Measurements from ENCODE around the gene KIAA1671. TPM values are rescaled to one million over a fixed set of nuclear protein-coding genes. Genes with fewer than 3 reads are reported as not detected.

KIAA1671 gene
- total RNA-seq, 1 experiment from 2014 or later, result 12.8 TPM

GRCh38 chr22:25111579-25112517 lies 159.3 kb downstream of the KIAA1671 start:
- H3K4me1 ChIP-seq (ENCODE audit: insufficient read depth, low read length, poor library complexity, severe bottlenecking), result peaks cover 4% of the 10 kb centered on the region
- TF ChIP-seq CTCF (conservative IDR thresholded peaks at IDR 0.05; ENCODE audit: low read depth, low read length) (no peak), EZH2 (IDR thresholded peaks at IDR 0.05; ENCODE audit: borderline replicate concordance, low read depth, low read length, poor library complexity, severe bottlenecking) (no peak)
- H3K27ac ChIP-seq (ENCODE audit: low read depth, low read length, poor library complexity, severe bottlenecking), result no peak overlapping the region
- peak overlapping the region; percentile 49 for H3K4me3 ChIP-seq (ENCODE audit: low read depth, low read length, poor library complexity, severe bottlenecking)
- POLR2A ChIA-PET (ENCODE audit: low non-redundant PET), result interaction anchor here (0.6 kb wide), 1 partner anchor 637 kb away, joined by 3 read pairs; no protein-coding TSS in a partner anchor
- H3K27me3 ChIP-seq (replicated peaks; ENCODE audit: insufficient read depth, low read depth, low read length, poor library complexity), result no peaks in the 10 kb centered on the region
- no peaks in the 10 kb centered on the region for H3K9me3 ChIP-seq (ENCODE audit: low read depth, low read length, poor library complexity, severe bottlenecking)
- DNase-seq (ENCODE audit: low spot score), result no peak
- no peaks in the 10 kb centered on the region for H3K36me3 ChIP-seq (ENCODE audit: insufficient read depth, low read length, poor library complexity, severe bottlenecking)
- CTCF ChIA-PET, result interaction anchor here (1.0 to 1.2 kb wide), 2 partner anchors 8 to 53 kb away, joined by 5 to 8 read pairs; no protein-coding TSS in a partner anchor
- BruUV-seq (replicated peaks), result no TSS peak
- intact Hi-C loops (cut with micrococcal nuclease; ENCODE audit: unreplicated experiment), result loop anchor here (1.0 kb wide), 1 partner anchor 31 kb away; no protein-coding TSS in a partner anchor

DNA sequence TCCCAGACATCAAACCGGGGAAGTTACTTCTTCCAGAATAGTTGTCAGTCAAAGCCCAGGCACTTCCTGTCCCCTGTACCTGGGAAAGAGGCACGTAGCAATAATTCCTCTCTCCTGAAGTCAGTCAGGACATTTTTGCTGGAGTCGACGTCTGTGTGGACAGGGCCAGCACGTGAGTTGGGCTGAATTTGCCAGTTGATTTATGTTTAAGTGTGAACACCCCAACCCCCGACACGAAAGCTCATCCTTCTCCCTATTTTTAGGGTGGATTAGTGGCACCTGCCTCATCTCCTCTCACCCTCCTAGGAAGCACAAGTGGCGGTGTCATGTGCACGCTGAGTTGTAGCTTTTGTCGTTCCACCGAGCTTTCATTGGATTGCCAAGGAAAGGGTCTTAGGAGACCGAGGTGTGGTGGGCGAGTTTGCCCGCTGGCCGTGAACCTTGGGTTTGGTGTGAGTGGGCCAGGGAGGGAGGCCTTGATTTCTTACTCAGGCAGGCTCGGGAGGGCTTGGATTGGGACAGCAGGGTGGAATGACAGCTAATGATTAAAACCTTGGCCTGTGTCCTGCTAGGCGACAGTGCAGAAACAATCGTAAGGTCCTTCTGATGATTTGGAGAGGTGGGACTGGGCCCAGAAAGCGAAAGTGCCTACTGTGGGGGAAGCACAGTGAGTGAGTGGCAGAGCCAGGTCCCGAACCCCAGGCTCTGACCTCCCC lies 160.2 kb downstream of the KIAA1671 start:
- H3K27ac ChIP-seq (ENCODE audit: low read depth, low read length, poor library complexity, severe bottlenecking), result no peak overlapping the region
- intact Hi-C loops (cut with micrococcal nuclease; ENCODE audit: unreplicated experiment), result no loop called here
- no peaks in the 10 kb centered on the region for H3K9me3 ChIP-seq (ENCODE audit: low read depth, low read length, poor library complexity, severe bottlenecking)

More for the DNA sequence above, 160.2 kb downstream of the KIAA1671 start:
- Histone ChIP-seq H3K4me1 (ENCODE audit: insufficient read depth, low read length, poor library complexity, severe bottlenecking) (peaks cover 4% of the 10 kb centered on the region), H3K36me3 (ENCODE audit: insufficient read depth, low read length, poor library complexity, severe bottlenecking) (no peaks in the 10 kb centered on the region), H3K4me3 (ENCODE audit: low read depth, low read length, poor library complexity, severe bottlenecking) (no peak overlapping the region), H3K27me3 (replicated peaks; ENCODE audit: insufficient read depth, low read depth, low read length, poor library complexity) (no peaks in the 10 kb centered on the region)
- no peak for TF ChIP-seq EZH2 (IDR thresholded peaks at IDR 0.05; ENCODE audit: borderline replicate concordance, low read depth, low read length, poor library complexity, severe bottlenecking)
- no peak for TF ChIP-seq CTCF (conservative IDR thresholded peaks at IDR 0.05; ENCODE audit: low read depth, low read length)
- POLR2A ChIA-PET (ENCODE audit: low non-redundant PET), result no interaction called here
- no peak for DNase-seq (ENCODE audit: low spot score)
- CTCF ChIA-PET, result no interaction called here
- BruUV-seq (replicated peaks), result no TSS peak

All from A673 (cell line).